NCI-H446 treated with DMSO at 0.1 percent for 48 hours (cell line): ENCODE data around the gene PFKFB1.
A peak's percentile ranks its signal among the peaks of the same experiment; 100 is the strongest.

ENCODE experiments used
- DNase-seq: peaks from one replicate; lab custom pipeline; 2025; lab: John Stamatoyannopoulos, UW

The PFKFB1 gene

DNA sequence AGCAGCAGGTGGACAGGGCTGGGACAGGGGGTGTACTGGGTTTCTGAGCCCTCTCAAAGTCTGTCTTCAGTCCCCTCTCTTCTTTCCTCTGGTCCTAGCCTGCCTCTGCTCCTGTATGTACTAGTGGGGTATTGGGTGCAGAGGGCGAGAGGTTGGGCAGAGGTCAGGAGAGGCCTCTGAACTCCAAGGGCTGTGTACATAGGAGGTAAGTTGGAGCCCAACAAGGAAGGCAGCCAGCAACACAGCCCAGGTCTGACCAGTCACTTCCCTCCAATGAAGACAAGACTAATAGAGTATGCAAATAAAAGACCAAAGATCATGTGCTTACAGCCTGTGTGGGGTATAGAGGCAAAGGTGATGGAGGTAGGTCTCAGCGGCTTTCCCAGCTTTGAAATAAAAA lies at the start of gene PFKFB1:
TSS of gene PFKFB1 (minus strand) at position 90 of the 400 bp plus-strand sequence. CDS start 181 bp downstream, outside the sequence.
- no peak for DNase-seq

DNA sequence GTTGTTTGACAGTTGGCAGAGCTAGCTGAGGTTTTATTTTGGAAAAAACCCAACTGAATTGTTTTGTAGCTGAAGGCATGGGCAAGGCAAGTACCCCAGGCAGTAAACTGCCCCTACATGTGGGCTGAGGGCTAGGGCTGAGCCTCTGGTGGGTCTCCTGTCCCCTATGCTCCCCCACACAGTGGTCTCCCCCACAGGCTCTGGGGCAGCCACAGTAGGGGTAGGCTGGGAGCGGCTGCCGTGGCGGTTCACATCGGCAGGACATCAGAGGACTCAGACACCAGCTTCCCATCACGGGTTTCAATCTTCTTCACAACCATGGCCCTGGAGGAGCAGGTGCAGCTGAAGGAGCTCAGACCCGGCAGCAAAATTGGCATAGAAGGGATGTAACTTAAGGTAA lies 47.5 kb upstream of the PFKFB1 start:
- no peak for DNase-seq

DNA sequence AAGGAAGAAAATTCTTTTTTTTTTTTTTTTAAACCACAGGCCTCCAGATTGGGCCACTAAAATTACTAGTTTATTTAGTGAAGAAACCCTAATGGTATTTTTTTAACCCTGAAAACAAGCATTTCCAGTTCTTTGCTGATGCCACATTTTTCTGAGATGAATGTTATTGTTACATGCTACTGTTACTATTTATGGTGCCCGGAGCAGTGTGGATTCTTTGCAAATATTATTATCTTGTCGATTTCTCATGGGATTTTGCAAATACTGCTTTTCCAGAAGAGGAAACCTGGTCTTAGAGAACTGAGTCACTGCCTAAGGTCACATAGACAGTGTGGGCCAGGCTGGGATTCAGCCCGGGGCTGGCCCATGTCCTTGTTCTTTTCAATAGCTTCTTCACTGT lies 45.5 kb upstream of the PFKFB1 start:
- DNase-seq, result no peak

DNA sequence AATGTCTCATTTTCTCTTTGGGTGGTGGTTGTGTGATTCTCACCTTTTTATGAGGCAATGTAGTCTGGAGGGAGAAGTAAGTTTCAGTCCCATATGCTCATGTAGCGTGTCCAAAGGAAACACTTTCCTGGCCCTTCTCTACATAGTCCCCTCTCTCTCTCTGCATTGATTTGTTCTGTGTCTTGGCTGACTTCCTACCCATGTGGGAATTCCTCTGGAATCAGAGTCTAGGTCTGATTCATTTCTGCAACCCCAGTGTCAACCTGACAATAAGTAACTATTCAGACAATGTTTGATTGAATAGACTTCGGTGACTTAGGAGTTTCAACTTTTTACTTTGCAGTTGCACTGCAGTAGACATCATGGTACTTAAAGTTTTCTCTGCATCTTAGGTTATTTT lies 39.4 kb upstream of the PFKFB1 start:
- DNase-seq, result no peak

DNA sequence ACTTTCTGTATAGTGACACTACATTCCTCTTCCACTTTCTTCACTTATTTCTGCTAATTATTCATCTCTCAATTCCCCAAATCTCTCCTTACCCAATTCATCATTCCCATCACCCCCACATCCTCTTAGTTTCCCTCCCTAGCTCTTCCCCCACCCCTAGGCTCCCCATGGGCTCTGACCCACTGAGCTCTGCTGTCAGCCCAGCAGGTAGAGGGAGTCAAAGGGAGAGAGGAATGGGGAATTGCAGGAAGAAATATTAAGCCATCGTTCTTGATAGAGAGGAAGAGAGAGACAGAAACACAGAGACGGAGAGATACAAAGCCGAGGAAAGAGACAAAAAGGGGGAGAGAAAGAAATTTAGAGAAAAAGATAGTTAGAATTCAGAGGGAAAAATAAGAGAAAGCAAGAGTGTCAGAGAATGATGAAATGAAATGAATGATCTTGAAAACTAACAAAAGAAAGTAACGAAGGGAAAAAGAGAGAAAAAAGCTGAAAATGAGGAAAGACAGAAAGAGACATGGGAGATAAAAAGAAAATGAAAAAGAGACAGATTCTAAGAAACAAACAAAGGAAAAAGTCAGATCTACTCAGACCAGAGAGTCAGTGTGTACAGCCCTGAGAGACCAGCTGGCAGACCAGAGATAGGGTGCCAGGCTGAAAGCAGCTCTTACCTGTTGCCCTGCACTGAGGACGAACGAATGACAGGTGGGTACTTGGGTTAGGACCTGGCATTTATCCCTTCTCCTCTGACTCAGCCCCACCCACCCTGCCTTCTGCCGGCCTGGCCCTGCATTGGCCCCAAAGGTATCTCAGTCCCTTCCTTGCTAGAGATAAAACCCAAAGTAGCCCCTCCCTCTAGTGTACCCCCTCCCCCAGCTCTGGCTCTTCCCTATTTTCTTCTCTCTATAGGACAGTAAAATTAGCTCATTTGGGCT lies 36.5 kb upstream of the PFKFB1 start, which contains the start of gene ALAS2:
TSS of gene ALAS2 (minus strand) at position 707 of the 935 bp plus-strand sequence. CDS start 4,977 bp downstream, outside the sequence.
- DNase-seq, result no peak

DNA sequence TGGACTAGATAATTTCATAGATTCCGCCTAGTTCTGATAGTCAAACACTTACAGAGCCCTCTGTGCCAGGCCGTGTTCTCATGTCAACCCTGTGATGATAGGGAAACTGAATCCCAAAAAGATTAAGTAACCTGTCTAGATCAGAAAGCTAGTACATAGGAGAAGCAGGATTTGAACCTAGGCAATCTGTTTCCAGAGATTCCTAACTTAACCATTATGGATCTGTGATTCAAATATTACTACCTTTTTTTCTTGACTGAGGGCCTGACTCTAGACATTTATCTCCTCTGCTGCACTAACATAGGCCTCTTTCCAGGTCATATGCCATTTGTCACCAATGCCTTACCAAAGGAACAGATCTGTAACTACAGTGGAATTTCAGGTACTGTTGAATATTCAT lies 35.3 kb upstream of the PFKFB1 start:
- DNase-seq, result no peak

DNA sequence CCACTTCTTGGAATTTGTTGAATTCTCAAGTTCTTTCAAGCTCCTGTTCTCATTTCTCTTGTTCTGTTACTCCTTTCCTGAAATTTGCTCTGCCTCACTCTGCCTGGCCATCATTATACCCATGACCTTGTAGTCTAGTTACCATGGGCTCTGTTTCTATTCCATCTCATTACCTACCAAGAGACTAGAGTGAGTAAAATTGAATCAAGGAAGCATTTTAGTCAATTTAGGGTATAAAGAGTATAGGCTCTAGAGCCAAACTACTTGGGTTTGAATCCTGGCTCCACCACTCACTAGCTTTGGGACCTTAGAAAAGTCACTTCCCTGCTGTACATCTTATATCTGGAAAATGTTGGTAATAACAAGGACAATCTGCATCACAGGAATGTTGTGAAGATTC lies 34.6 kb upstream of the PFKFB1 start:
- DNase-seq, result no peak

DNA sequence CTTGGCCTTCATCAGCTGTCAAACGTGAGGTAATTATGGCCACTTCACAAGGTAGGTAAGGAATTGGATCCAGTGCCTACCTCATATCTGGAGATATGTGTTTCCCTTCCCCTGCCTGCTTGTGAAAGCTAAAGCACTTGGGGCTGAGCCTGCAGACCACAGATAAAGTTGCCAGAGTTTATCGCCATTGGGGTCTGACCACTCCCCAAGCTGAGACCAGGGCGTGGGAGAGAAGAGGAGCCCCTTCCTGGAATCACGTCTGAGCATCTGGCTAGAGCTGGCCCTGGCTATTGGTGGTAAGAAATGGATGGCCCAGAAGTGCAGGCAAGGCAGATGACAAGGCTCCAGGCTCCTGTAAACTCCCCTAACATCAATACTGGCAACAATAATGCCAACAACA lies 34.1 kb upstream of the PFKFB1 start:
- no peak for DNase-seq

DNA sequence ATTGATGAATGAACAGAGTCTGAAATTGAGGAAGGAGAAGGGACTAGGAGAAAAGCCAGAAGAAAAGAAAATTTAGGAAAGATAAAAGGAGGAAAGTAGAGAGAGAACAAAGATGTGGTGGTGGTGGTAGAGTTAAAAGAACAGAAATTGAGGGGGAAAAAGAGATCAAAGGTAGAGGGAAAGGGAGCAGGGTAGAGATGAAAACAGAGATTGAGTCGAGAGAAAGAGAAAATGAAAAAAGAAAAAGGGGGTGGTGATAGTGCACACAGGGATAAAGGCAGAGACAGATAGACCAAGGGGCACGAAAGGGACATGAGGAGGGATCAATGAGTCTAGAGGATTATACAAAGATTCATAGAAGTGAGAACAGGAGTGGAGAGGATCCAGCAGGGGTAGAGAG lies 32.9 kb upstream of the PFKFB1 start:
- no peak for DNase-seq

DNA sequence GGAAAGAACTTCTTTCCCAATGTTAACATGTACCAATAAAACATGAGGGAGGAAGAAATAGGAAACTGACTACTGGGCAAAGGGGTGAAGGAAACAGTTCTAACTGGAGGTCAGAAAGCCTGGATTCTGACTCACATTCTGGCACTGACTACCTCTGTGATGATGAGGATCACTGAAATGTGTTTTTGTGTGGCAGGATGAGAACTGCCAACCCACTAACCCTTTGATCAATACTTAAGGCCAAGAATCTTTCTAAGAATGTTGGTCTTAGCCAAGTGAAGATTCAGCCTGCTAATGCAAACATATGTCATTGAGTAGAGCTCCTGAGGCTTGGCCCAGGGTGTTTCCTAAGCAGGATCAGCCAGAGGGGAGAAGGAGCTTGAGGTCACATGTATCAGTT lies 32.2 kb upstream of the PFKFB1 start:
- no peak for DNase-seq

DNA sequence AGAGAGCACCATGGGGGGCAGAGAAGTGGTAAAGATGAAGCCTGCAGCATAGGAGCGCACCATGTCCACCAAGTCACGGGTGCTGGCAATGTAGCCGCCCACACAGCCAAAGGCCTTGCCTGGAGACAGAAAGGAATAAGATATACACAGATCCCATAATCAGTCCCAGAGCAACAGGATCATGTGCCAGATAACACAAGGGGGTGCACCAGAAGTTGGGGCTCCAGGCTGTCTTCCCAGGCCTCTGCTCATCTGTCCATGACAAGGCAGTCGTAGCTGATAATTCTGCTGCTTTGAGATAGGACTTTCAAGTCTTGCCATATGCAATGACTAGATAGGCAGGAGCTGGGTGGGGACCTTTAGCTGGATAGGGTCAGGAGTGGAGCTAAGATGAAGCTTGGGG lies 20.9 kb upstream of the PFKFB1 start:
- no peak for DNase-seq

DNA sequence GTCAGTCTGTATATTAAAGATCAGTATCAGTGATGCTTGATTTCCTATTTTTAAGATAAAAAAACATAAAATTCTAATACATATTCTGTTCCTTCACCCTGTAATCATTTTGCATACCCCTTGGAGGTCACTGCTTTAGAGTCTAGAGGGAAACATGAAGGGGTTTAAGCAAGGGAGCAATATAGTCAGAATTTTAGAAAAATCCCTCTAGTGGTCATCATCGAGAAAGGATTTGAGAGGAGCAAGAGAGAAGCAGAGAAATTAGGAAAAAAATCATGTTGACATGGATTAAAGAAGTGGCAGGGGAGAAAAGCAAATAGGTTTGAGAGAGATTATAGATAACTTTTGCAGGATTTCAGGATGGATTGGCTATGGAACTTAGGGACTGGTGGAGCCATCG lies 17.3 kb upstream of the PFKFB1 start:
- DNase-seq, result no peak

DNA sequence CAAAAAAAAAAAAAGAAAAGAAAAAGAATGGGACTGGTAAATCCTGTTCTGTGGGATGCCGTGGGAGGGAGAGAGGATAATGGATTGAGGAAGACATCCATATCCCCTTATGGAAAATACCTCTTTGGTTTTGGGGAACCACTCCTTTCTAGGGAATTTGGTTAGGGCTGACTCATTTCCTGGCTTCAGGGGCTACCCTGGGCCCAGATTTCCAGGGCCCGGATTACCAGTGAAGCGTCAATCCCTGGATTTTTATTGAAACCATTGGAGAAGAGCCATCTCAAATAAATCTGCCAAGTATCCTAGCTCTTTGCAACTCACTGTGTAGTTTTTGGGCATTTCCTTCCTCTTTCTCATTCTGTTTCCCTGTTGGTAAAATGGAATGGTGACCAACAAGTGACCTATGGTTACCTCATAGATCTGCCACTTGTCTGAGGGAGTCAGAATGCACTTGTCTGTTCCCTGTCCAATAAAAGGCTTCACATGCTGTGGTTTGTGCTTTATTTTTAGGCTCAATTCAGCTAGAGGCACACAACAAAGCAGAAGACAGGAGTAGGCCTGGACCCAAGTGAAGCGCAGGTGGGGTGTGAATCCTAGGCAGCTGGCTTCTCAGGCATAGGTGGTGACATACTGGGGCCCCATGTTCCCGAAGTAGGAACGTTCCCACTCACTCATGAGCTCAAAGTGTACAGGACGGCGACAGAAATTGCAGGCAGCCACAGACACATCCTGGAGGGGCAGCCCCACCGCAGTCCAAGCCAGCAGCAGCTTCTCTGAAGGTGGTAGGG lies 14.8 kb upstream of the PFKFB1 start:
- DNase-seq, result no peak

DNA sequence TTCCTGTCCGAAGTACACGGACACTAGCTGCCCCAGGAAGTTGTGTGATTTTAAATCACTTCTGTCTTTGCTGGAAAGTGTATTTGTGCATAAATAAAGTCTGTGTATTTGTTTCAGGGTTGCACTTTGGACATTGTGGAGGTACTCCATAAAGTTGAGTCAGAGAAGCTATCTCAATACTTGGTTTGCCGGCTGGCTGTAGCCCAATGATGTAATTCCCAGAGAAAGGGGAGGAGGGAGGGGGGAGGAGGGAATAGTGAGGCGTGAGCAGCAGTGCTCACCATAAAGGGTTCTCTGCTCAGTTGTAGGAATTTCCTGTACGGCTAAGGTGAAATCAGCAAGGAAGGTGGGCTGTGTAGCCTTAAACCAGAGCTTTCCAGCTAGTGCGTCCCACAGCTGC lies 13.7 kb upstream of the PFKFB1 start:
- DNase-seq, result no peak

DNA sequence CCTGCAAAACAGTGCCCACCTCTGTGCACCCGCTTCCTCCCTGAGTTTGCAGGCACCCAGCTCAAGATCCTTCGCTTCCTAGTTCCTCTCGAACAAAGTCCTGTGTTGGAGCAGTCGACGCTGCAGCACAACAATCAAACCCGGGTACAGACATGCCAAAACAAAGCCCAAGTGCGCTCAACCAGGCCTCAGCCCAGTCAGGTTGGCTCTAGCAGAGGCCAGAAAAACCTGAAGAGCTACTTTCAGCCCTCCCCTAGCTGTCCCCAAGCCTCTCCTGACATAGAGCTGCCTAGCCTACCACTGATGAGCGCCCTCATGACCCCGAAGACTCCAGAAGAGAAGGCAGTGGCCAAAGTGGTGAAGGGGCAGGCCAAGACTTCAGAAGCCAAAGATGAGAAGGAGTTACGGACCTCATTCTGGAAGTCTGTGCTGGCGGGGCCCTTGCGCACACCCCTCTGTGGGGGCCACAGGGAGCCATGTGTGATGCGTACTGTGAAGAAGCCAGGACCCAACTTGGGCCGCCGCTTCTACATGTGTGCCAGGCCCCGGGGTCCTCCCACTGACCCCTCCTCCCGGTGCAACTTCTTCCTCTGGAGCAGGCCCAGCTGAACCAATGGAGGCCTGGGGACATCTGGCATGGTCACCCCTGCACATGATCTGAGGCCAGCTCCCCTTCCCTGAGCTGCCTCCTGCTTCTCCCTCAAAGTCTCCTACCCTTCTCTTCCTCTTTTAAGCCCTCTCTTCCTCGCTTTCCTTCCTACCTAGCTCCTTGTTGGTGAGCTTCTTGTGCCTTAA lies 13.0 kb upstream of the PFKFB1 start:
- DNase-seq, result no peak

DNA sequence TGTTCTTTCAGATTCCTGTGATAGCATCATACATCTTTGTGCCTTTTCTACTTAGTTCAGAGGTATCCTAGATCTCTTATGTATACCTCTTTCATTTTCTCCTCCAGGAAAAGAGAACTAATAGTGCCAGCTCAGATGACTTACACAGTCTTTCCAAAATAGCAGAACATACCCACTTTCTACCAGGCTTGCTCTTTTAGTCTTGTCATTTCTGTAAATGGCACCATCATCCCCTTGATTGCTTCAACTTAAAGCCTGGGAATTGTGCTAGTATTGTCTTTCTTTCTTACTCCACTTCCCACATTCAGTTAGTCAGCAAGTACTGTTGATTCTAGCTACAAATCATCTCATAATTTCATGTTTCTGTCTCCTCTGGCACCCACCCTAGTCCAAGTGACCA lies 11.3 kb upstream of the PFKFB1 start:
- DNase-seq, result no peak

DNA sequence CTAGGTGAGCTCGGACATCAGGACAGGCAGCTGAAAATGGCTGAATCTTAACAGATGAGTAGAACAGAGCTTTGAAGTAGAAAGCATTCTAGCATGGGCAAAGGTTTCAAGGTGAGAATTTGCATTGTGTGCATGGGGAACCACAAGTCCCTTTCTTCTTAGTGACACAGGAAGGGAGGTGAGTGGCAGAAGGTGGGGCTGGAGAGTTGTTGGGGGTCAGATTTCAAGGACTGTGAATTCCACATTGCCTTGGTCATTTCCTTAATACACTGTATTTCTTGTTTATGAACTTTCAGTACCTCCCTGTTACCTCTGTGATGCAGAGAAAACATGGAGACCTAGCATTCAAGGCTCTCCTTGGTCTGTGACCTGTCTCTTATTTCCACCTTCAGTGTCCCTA lies 10.2 kb upstream of the PFKFB1 start:
- DNase-seq, result no peak

DNA sequence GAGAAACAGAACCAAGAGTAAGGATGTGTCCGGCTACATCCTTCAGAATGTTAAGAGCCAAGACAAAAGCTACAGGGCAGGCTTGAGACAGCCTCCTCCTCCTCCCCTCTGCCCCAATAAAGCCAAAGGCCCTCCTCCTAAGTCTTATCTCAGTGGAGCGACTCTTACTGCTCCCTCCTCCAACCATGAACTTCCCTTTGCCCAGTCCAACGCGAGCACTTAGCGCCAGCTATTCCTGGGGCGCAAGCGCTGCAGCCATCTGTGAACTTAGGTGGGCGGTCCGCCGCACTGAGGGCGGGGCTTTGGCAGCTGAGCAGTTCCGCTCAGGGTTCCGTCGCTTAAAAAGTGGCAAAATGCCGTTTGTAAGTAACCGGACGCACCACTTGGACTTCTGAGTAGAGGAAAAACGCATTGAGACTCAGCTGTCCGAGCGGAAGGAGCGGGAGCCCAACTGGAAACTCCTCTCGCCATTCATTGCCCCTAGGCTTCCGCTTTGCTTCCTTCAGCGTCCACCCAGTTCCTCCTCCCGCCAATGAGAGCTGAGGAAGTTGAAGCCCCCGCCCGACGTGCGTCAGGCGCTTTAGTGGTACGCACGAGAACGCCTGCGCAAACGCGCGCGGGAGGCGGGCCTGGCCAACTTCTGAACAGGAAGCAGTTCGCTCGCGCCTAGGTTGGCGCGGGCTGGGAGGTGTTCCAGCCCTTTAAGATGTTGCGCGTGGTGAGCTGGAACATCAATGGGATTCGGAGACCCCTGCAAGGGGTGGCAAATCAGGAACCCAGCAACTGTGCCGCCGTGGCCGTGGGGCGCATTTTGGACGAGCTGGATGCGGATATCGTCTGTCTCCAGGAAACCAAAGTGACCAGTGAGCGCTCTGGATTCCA lies 6.0 kb upstream of the PFKFB1 start, which contains the start of gene APEX2:
TSS of gene APEX2 (plus strand) at position 647 of the 882 bp plus-strand sequence. CDS start at position 707, 60 bp downstream.
- DNase-seq, result peak; percentile 83

DNA sequence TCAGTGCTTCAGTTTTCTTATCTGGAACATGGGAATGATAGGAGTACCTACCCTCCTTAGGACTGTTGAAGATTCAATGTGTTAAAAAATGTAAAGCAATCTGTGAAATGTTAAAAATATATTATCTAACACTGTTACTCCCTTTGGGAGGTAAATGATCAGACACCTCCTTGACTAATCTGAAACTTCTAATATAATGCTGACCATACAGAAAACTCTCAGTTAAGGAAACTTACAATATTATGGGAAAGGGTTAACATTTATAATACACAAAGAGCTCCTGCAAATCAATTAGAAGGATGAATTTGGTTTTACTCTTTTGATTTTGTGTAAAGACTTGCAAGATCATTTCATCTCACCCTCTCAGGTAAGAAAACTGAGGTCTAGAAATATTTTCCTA lies 1.6 kb upstream of the PFKFB1 start:
- DNase-seq, result no peak

DNA sequence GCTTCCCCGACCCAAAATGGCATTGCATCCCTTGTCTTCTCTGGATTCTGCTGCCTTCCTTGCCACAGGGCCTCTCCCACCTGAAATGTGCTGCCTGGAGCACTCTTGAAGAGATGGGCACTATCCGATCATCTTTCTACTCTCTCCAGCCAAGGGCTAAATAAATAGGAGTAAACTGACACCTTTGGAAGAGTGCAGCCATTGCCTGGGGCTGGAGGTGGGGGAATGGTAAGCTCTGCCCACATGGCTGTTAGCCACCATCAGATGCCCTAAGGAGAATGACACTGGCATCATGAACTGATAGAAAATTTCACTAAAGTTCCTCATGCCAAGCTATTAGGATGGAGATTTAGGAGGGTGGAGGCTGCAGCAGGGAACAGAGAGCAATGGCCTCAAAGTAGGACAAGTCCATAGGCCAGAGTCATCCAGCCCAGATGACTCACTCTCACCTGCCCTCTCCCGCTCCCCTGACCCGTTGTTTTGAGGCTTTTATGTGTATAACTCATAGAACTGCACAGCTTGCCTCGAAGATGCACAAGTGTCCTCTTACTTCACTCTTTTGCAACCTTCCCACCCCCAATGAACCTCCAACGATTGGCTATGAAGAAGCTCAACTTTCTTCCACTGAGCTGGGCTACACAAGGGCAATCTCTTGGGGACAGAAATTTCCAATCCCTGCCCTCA lies 822 bp upstream of the PFKFB1 start:
- no peak for DNase-seq
